ENCODE measurements around the gene MFN2.
"Not testable (repeated sequence)": the region's sequence is repeated elsewhere in the genome, so short reads cannot be mapped to it uniquely, and the experiment has no call there.

The MFN2 gene

DNA sequence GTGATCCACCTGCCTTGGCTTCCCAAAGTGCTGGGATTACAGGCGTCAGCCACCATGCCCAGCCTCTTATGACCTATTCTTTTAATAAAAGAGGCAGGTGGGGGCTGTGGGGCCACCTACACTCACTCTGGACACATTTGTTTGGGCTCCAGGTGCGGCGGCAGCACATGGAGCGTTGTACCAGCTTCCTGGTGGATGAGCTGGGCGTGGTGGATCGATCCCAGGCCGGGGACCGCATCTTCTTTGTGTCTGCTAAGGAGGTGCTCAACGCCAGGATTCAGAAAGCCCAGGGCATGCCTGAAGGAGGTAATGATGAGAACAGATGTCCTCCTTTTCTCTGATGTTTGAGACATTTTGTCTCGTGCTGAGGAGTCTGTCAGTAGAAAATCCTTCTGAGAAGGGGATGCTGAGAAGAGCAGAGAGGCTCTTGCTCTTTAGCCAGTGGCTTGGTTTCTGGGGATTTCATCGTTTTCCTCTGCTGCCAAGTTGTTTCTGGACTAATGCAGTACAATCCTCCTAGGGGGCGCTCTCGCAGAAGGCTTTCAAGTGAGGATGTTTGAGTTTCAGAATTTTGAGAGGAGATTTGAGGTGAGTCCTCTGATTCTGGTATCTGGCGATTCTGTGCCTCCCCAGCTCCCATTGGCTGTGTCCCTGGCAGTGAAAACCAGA lies 21.1 kb downstream of the MFN2 start:
- DNase-seq: peak; percentile 41

- DNase-seq: no peak
Observed at GRCh38 chr1:12001996-12002493, 21.8 kb downstream of the MFN2 start.

DNA sequence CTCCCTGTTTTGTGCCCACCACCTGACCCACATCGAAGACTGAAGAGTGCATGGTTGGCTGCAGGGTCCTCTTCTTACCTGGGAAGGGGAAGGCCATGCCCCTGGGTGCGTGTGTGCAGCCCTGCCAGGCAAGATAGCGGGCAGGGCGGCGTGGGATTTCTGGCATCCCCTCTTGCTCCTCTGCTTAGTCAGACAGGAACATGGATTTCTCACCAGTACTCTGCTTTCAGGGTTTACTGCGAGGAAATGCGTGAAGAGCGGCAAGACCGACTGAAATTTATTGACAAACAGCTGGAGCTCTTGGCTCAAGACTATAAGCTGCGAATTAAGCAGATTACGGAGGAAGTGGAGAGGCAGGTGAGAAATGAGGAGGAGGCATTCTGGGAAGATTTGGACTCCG lies 23.5 kb downstream of the MFN2 start:
- no peak for DNase-seq

GRCh38 chr1:12005488-12006166 lies 25.4 kb downstream of the MFN2 start:
- no peak for DNase-seq

- no peak for DNase-seq
Observed at GRCh38 chr1:12006167-12006921, 26.1 kb downstream of the MFN2 start.

DNA sequence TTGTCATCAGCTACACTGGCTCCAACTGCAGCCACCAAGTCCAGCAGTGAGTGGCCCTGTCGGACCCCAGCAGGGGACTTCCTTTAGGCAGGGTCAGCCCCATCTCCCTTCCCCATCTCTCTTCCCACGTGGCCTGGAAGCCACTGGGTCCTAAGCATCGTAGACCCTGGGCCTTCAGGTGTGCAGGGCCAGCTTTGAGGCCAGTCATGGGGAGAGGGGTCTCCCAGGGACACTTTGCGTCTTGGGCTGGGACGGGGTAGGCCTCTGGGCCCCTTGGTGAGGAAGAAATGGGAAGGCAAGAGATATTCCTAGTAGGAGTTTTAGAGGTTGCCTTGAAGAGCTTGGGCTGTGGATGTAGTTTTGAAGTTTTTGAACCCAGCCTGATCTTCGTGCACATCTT lies 27.0 kb downstream of the MFN2 start:
- no peak for DNase-seq

GRCh38 chr1:12008355-12008754 lies 28.1 kb downstream of the MFN2 start:
- not testable (repeated sequence) for DNase-seq

- no peak for DNase-seq
Observed at GRCh38 chr1:12009318-12009947, 29.2 kb downstream of the MFN2 start.

- no peak for DNase-seq
Observed at GRCh38 chr1:12010746-12011570, 30.7 kb downstream of the MFN2 start.

DNA sequence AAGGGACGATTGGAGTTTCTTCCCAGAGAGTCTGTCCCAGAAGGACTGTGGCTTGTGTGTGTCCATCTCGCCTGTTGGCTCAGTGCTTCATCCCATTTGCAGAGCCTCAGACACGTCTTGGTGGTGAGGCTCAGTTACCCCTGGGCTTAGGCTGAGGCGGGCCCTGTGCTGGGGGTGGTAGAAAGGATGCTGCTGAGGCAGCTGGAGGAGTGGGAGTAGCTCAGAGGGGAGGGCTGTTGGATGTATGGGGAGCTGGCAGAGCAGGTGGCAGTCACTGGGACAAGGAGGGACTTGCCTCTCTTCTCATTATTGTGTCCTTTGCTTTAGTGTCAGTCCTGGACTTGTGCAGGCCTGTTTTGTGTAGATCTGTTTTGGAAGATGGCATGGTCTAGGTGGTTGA lies 31.8 kb downstream of the MFN2 start:
- no peak for DNase-seq

- no peak for DNase-seq
Observed at GRCh38 chr1:12012560-12013316, 32.5 kb downstream of the MFN2 start.

DNA sequence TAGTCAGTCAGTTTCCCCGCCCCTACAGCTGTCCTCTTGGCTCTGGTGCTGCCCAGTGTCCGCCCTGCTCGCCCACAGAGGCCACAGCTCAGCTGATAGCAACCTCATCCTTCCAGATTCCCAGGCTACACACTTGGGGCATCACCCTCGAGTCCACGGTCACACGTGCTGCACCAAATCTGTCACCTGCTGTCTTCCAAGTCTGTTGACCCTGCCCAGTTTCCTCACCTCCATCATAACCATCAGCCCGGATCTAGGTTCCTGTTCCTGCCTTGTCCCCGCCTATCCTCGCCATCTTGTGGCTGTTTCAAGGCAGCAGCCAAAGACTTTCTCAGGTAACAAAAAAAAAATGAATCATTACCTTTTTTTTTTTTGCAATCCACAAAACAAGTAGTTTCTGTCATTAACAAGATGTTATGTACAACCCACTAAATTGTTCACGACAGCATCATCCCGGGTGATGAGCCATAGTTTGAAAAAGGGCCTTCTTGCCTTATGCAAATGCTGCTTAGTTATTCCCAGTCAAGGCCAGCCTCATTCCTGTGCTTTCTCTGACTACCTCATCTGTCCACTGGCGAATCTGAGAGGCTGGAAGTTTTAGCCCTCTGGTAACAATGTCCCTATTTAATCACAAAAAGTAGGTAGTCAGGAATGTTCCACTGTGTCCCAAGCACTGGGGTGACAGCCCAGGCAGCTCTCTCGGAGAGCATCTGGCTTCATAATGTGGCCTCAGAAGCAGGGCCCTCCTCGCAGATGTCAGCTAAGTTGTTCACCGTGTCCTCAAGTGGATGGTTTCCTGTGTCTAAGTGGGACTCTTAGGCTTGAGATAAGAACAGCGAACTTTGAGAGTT lies 34.1 kb downstream of the MFN2 start:
- DNase-seq: no peak

- DNase-seq: no peak
Observed at GRCh38 chr1:12015001-12015491, 34.8 kb downstream of the MFN2 start.

GRCh38 chr1:12015499-12015898 lies 35.3 kb downstream of the MFN2 start:
- DNase-seq: no peak

DNA sequence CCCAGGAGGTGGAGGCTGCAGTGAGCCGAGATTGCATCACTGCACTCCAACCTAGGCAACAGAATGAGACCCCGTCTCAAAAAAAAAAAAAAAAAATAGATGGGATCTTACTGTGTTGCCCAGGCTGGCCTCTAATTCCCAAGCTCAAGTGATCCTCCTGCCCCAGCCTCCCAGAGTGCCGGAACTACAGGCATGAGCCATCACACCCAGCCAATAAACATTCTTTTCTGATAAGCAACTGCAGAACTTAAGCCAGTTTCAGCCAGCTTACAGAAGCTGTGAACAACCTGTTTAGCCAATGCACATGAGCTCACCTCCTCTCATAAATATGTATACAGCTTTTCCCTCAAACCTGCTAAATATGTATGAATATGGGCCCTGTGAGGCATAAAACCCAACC lies 35.9 kb downstream of the MFN2 start:
- no peak for DNase-seq

- DNase-seq: no peak
Observed at GRCh38 chr1:12019858-12020509, 39.7 kb downstream of the MFN2 start.

- no peak for DNase-seq
Observed at GRCh38 chr1:12021616-12022015, 41.4 kb downstream of the MFN2 start.

- no peak for DNase-seq
Observed at GRCh38 chr1:12022036-12022435, 41.8 kb downstream of the MFN2 start.

DNA sequence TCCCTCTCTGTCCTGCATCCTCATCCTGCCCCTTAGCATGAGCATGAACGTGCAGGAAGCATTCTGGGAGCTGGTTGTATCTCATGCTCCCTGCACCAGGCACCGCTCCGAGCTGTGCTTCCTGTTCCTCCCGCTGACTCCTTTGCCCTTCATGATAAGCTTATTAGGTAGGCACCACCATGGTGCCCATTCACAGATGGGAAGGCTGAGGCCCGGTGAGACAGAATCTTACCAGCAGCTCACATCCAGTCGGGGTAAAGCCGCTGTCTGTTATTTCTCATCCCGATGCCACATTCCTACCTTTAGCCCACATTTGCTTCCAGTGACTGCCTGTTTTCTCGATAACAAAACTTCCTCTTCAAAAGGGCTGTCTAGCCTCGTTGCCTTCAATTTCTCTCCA lies 46.3 kb downstream of the MFN2 start:
- no peak for DNase-seq

DNA sequence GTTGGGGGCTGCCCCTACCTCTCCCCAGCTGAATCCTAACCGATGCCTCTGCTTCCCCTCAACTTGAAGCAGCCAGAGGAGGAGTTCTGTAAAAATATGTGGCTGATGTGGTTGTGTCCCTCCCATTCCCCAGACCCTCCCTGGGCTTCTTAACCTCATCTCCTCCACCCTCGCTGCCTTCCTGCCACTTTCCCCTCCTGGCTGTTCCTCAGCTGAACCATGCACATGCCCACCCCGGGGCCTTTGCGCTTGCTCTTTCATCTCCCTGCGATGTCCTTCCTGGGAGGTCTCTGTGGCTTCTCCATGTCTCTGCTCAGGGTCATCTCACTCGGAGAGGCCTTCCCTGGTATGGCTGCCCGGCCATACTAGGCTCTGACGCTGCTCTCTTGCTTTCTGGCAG lies 48.0 kb downstream of the MFN2 start:
- DNase-seq: no peak
